Measurements from ENCODE around the gene PTGES2.
A peak's percentile ranks its signal among the peaks of the same experiment; 100 is the strongest.
"Not testable (repeated sequence)": the region's sequence is repeated elsewhere in the genome, so short reads cannot be mapped to it uniquely, and the experiment has no call there.

PTGES2 gene

DNA sequence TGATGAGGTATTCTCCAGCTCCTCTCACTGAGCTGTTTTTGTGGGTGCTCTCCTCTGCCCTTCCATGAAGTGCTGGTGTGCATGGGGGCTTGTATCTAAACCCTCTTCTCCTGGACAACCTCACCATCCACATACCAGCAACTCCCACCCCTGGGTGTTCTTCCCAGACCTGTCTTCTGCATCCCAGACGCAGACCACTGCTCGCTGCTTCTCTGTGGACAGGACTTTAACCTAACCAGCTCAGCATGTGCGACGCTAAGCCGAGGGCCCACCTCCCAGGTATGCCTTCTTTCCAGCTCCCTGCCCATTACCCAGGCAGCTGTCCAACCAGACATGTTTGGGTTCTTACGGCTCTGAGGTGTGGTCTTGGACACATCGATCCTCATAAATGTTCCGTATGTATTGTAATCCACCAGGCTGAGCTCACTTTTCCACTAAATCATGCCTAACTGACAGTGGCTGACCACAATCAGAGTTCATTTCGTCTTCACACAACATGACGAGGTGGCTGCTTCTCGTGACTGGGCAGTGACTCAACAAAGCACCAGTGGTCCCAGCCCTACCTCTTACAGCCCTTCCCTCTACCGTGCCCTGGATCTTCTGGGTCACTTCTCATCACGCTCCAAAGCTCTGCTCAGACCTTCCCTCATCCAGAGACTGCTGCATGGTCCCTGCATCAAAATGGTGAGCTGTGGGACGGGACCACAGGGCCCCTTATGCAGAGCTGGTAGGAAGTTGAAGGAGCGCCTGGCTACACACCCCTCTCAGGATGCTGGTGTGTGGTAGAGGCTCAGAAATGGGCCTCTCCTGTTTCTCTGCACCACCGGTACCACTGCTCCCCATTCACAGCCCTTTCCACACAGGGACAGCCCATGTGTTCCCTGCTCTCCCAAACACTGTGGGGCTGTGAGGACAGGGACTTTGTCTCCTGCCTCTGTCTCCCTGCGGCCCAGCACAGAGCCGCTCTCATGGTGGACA, 9.6 kb upstream of the PTGES2 start:
- DNase-seq (ENCODE audit: low spot score) = no peak

DNA sequence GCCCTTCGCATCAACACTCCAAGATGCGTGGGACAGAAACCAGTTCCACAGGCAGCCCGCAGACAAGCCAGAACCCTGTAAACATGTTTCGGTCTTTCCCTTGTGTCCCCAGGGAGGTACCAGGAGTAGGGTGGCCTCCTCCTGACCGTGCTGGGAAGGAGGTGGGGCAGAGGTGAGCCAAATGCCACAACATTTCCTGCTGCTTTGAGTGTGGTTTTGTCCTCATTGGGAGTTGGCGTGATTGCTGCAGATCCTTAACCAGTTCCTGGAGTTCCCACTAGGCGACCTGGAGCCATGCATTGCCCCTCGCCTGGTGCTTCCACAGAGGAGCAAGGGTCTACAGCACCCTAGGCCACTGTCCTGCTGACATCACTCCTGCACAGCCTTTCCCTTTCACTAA, 8.0 kb upstream of the PTGES2 start:
- not testable (repeated sequence) for DNase-seq (ENCODE audit: low spot score)

DNA sequence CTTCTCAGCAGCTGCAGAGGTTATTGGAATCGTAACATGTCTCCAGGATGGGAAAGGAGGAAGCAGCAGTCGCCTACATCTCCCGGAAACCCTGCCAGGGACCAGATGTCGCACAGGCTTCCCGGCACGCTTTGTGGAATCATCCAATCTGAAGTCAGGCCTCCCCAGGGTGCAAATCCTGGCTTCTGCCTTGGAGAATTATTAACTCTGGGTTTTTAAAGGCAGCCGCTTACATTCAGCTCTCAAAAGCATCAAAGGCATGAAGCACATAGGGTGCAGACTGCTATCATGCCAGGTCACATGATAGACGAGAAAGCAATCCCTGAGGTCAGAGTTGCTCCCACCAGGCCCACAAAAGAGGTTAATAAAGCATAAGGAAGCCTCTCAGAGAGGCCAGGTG, 4.6 kb upstream of the PTGES2 start:
- not testable (repeated sequence) for DNase-seq (ENCODE audit: low spot score)

DNA sequence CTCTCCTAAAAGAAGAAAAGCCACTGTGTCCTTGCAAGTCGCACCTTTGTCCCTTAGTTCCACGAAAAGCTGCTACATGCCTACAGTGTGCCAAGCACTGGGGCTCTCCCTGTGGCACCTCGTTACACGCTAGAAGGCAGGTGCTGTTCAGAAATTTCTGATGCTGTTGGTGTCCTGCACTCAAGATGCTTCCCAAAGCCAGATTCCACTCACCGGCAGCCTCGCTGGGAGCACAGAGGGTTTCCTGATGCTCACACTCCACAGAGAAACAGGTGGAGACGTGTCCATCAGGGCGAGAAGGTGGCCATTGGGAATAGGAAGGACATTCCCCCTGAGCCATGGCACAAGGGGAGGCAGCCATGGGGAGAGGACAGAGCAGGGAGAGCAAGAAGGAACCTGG, 3.8 kb upstream of the PTGES2 start:
- DNase-seq (ENCODE audit: low spot score) = not testable (repeated sequence)

DNA sequence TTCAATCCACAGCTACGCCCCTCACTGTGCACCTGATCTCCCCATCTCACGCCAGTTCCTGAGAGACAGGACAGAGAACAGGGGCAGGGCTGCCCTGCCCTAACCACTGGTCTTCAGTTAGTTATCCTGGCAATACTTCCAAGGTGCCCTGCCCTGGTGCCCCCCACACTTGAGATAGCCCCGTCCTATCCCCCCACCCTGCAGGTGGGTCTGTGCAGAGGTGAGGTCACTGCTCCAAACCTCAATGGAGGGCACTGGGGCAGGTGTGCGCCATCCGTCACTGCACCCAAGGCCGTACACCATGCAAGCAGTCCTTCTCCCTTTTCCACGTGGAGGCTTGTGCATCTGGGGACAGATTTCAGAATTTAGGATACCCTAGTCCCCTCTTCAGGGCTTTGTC, 3.1 kb upstream of the PTGES2 start:
- not testable (repeated sequence) for DNase-seq (ENCODE audit: low spot score)

DNA sequence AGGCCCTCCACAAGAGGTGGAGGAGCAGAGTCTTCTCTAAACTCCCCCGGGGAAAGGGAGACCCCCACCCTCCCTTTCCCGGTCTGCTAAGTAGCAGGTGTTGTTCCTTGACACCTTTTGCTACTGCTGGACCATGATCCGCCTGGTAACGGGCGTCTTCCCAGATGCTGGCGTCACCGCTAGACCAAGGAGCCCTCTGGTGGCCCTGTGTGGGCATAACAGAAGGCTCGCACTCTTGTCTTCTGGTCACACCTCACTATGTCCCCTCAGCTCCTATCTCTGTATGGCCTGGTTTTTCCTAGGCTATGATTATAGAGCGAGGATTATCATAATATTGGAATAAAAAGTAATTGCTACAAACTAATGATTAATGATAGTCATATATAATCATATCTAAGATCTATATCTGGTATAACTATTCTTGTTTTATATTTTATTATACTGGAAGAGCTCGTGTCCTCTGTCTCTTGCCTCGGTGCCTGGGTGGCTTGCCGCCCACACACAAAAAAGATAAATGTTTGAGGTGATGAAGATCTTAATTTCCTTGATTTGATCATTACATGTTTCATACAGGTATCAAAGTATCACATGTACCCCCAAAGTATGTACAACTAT, 2.6 kb upstream of the PTGES2 start:
- DNase-seq (ENCODE audit: low spot score) = not testable (repeated sequence)

DNA sequence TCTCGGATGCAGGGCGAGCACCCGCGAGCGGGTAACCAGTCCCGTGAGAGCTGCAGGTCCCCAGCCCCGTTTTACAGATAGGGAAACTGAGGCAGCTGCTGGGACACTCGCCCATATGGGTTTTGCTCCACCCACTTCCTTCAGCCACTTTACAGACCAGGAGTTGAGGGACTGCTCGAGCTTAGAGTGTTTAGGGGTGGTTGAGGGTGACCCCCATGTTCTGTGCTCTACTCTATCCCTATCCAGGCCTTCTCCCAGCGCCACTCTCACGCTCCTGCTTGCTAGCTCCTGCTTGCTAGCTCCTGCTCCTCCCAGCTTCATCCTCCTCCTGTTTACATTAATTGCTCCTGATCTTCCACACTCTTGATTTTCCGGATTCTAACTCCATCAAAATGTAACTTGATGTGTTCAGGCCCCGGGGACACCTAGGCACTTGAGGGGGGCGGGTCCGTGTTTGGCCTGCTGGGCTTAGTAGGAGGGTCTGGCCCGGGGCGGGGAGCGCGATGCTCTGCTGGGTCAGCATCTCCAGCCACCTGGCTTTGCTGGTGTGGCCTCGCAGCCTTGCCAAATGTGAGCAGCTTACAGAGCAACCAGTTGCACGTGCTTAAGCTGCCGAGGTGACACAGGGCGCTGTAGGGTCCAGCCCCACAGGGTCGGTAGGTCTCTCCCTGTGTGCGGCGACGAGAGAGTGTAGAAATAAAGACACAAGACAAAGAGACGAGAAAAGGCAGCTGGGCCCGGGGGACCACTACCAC, 1.5 kb upstream of the PTGES2 start:
- DNase-seq (ENCODE audit: low spot score) = no peak

DNA sequence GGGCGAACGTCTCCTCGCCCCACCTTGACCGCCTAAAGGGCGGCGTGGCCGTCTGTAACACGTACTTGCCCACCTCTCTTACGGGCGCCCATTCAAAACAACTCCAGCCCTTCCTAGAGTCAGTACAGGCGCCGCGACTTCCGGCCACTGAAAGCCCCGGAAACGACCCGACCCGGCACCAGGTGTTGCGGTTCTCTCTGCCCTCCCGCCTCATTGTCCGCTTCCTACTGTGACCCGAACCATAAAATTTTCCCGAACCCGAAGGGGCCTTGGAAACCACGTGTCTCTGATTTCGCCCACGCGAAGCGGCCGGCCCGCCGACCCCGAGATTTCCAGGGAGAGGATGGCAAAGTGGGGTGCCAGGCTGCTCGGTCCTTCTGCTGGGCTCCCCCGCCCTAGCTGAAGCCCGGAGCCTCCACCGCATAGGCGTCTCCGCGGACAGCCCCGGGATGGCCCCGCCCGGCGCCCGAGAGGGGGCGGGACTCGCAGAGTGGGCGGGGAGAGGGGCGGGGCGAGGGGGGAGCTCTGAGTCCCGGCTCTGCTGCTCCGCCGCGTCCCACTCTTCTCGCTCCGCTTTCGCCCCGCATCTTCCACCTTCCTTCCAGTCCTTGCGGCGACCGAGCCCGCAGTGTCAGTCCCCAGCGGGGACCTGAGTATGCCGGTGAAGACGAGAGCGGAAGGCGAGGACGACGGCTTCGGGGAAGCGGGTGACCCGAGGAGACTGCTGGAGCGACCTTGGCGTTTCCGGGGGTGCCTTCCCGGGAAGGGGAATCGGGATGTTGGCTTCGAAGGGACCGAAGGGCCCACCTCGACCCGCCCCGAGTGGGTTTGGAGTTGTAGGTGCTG, 684 bp upstream of the PTGES2 start:
- DNase-seq (ENCODE audit: low spot score) = peak; percentile 84

DNA sequence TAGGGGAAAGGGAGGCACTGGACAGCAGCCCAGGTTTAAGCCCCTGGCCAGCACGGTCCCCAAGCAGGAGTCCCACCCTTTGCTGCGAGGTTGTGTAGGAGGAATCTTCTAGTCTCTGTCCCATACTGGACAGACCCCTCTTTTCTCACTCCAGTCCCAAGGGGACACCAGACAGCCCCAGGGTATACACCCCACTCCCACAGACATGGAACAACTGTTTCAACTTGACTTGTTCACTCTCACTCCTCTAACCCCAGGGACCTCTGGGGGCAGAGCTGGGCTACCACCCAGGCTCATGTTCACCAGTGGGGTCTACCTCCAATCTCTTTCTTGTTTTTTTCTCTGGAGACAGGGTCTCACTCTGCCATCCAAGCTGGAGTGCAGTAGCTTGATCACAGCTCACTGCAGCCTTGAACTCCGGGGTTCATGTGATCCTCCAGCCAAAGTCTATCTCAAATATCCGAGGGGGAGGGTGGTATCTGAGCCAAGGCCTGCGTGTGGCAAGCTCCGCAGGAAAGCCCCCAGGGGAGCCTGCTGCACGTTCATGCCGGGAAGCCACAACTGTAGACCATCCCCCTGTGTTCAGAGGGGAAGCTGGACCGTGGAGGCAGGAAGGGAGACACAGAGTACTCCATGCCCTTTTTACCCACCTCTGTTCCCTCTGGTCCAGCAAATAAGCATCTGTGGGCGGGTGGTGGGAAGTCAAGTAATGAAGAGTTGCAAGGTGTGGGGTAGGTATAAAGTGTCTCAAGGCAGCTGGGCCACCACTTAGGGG, 1.8 kb downstream of the PTGES2 start:
- no peak for DNase-seq (ENCODE audit: low spot score)

DNA sequence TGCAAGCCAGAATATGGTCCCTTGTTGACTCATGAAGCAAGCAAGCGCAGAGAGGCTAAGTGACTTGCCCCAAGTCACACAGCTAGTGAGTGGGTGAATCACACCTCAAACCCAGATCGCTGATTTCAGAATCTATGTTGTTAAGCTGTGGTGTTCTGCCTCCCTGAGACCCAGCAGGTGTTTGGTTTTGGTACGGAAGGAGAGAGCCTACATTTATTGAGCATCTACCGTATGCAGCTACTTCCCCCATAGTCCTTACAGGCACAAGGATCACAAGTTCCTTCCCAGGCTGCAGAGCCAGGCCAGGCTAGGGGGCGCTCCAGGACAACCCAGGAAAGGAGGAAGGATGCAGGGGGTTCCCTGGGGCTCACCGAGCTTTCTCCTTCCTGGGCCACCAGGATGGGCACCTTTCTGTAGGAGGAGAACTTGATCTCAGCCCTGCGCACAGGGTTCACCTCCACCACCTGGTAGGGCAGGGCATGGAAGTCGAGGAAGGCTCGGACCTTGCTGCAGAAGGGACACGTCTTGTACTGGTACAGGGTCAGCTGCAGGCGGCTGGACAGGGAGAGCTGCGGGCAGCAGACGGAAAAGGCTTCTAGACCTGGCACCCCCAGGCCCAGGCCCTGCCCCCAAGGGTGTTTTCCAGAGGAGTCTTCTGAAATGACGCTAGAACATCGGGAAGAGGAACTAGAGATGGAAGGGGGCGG, 2.5 kb downstream of the PTGES2 start:
- DNase-seq (ENCODE audit: low spot score) = no peak

DNA sequence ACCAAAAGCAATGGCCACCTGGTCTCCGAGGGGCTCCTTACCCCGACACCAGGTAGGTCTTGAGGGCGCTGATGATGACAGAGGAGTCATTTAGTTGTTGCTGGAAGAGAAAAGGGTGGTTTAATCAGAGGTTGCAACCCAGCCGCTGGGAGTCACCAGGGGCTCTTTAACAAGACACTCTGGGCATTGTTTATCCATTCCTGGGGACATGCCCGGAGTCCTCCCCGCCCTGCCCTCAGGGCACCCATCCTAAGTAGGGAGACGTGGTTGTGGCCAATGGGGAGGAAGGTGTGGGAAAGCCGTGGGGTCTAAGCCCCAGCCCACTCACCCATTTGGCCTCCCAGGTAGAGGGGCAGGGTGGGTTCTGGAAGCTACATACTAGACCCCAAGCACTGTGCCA, 3.1 kb downstream of the PTGES2 start:
- DNase-seq (ENCODE audit: low spot score) = no peak

DNA sequence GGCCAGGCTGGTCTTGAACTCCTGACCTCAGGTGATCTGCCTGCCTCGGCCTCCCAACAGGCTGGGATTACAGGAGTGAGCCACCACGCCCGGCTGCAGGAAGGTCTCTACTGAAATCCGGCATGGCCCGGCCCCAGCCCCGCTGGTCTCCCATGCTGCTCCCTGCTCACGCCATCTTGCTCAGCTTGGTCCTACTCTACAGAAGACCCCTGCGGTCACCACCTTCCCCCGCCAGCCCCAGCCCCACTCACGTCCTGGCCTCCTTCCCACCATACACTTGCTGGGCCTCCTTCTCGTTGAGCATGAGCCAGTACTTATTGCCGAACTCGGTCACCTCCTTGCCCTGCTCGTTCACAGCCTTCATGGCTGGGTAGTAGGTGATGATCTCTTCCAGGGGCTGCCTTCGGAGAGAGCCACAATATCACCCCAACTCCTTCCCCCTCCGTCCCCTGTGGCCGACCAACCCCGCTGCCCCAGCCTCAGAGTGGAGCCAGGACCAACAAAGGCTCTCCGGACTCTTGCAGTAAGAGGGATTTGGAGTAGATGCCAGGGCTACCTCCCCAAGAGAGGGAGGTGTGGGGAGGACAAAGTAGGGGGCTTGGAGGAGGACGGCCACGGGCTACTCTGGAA, 4.0 kb downstream of the PTGES2 start:
- DNase-seq (ENCODE audit: low spot score) = no peak

DNA sequence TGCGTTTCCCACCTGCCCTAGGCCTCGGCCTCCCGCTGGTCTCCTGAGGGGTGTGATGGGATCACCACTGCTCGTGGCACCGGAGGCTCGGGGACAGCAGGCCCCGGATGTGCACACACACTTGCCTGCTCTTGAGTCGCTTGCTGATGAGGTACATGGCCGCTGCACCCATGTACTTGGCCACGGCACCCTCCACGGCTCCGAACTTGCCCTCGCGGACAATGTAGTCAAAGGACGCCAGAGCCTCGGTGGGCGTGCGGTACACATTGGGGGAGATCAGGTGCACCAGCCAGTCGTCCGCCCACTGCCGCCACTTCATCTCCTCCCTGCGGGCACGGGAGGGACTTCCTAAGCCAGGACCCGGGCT, 4.7 kb downstream of the PTGES2 start:
- no peak for DNase-seq (ENCODE audit: low spot score)

DNA sequence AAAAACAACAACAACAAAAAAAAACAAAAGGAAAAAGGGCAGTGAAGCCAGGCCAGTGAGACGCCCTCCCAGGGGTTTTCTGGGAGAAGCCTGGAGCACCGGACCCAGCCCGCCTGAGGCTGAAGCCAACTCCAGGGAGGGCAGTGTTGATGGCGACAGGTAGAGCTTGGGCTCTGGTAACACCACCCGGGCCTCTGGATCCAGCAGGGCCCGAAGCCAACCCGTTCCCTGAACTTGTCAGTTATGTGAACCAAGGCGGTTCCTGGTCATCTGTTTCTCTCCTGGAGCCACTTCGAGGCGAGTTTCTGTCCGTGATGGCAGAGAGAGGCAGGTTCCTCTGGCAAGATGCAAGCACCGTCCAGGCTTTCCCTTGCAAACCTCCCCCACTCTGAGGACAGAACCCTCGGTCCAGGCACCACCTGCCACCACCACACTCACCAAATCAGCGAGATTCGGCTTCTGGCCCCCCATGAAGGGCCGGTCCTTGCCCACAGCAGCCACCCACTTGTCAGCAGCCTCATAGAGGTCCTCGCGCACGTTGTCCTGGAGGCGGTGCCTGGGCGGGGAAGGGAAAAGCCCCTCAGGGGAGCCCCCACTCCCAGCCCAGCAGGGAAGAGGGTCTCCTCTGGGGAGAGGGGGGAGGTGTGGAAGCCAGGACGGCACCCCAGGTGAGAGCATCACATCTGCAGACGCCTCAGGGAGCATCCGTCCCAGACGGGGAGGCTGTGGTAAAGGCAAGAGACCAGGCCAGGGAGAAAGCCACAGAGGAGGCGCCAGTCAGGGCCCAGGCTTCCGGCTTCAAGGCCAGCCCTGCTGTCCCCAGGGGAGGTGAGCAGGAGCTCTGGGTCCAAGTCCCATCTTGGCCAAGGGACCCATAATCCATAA, 5.4 kb downstream of the PTGES2 start:
- DNase-seq (ENCODE audit: low spot score) = no peak

DNA sequence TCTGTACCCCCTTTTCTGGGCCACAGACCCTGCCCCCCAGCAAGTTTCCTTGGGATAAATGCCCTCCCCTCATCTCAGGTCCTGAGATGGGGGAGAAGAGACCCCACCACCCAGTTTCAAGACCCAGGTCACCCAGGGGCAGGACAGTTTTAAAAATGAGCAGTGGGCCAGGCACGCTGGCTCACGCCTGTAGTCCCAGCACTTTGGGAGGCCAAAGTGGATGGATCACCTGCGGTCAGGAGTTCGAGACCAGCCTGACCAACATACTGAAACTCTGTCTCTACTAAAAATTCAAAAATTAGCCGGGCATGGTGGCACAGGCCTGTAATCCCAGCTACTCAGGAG, 6.1 kb downstream of the PTGES2 start:
- no peak for DNase-seq (ENCODE audit: low spot score)

DNA sequence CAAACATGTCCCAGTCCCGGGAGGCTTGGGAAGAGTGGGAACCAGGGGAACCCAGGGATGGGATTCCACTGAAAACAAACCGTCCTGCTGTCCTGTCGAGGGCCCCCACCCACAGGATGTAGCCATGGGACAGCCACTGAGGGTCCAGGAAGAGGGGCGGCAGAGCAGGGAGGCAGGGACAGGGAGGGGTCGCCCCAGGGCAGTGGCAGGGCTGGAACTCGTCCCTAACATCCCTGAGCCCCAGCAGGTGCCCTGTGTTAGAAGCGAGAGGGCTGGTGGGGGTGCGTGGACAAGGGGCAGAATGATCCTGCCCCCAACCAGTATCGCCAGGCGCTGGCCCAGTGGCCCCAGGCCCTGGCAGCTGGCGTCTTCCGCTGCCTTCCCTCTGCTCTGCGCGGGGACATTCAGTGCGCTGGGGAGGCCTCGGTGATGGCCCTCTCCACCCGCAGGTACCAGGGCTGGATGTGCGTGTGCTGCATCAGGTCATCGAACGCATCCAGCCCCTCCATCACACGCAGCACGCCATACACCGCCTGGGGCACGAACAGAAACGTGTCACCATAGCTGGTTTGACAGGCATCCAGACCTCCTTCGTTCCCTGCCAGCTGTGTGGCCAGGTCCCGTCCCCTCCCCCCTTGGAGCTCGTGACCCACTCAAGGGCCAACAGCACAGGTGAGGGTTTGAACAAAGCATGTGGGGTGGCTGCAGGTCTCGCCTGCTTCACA, 6.6 kb downstream of the PTGES2 start:
- DNase-seq (ENCODE audit: low spot score) = no peak

DNA sequence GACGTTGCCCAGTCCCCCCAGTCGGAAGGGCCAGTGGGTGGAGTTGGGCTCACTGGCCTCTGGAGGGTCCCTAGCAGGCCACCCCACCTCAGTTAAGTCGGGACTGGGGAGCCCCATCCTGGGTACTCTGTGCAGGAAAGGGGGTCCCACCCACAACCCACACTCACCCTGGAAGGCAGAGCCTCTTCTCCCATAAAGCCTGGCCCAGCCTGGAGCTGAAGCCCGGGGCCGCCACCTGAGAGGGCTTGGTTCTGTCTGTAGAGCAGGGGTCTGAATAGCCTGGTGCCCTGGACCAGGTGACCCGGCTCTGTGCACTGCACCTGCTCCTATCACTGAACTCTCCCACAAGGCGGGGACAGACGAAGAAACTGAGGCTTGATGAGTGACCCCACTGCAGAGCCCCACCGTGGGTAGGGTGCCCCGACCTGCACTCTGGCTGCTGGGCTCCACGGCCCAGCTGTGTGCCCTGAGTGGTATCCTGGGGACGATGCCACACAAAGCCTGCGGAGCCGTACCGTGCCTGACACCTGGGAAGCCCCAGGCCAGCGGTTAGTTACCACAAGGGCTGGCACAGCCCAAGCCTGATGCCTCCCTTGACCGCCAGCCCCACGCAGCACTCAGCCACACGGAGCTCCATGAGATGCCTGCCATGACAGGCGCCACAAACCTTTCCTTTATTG, 7.3 kb downstream of the PTGES2 start:
- DNase-seq (ENCODE audit: low spot score) = no peak

All from COLO829 (cell line).